DMS153 treated with DMSO at 0.1 percent for 48 hours (cell line): ENCODE measurements around the gene KRT84.

Experiments
- DNase-seq: peaks from one replicate; lab custom pipeline; 2025; ENCODE audit not compliant: unreplicated experiment; lab: John Stamatoyannopoulos, UW

KRT84 gene

DNA sequence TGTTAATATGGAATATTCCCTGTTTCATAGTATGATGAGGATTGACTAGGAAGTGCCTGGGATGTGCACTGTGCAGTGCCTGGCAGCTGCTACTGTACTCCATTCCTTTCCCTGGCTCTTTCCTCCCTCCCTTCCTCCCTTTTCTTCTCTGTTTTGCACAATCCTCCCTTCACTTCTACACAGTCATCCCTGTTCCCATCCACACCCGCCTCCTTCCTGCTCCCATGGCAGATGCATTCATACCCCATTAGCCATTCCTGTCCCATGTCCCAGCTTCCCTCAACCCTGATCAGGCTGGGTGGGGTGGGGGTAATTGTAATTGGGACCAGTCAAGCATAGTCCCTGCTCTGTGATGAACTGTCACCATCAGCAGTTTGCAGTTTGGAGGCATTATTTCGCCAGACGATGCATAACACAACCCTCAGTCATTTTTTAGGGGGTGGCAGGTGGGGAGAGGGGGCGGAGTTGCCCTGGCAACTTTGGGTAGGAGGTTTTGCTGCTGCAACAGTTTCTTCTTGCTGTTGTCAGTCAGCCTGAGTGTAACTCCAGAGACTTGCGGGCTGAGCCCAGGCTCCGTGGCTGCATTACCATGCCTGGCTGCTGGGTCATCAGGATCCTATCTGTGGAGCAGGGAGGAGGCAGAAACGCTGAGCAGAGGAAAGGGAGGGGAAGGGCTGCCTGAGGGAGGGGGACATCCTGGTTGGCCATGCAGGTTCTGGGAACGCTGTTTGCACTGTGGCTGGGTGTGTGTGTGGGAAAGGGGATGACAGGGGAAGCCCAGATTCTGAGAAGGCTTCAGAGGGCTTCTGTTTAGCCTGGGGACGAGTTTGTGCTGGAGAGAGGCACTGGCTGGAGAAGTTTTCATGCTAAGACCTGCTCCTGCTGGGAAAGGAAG is 4.1 kb upstream of the KRT84 start:
- no peak for DNase-seq

DNA sequence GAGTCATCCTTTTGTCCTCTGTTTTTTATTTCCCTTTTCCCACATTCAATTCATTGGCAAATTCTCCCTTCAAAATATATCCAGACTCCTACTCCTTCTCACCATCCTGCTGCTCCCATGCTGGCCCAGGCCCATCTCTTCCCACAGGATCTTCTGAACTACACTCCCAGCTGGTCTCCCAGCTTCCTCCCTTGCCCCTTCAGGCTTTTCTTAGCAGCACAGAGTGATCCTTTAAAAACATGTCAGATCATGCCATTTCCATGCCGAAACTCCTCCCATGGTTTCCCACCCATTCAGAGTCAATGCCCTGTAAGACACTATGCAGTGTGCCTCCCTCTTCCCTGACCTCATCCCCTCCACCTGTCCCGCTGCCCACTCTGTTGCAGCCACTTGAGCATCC is 2.4 kb upstream of the KRT84 start:
- DNase-seq = no peak

DNA sequence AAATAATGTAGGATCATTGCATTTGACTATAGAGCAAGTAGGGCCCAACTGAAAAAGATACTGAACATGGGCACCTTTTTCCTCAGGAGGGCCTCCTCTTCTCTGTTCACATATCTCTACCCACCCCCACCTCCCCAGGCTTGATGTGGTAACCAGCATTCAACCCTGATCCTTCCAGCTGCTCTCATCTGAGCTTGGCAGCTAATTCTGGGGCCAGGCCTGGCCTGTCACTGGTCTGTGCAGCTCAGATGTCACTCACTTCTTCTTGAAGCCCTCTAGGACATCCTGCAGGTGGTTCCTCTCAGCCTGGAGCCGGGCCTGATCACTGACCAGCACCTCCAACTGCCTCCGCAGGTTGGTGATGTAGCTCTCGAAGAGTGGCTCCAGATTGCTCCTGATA is 2.1 kb downstream of the KRT84 start:
- no peak for DNase-seq

DNA sequence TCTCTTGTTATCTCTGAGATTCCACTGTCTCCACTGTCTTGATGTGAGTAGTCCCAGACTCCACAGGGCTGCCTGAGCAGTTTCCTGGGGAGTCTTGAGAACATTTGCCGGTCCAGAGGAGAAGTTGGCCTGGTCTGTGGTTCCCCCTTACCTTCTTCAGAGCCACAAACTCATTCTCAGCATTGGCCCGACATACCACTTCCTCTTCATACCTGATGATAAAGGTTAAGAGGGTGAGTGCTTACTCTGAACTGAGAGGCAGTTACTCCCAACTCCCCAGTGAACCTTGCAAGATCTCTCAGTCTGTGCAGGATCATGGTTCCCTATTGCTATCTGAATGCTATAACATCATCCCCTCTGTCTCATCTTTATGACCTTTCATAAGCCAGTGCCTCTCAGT is 2.6 kb downstream of the KRT84 start:
- DNase-seq = no peak

DNA sequence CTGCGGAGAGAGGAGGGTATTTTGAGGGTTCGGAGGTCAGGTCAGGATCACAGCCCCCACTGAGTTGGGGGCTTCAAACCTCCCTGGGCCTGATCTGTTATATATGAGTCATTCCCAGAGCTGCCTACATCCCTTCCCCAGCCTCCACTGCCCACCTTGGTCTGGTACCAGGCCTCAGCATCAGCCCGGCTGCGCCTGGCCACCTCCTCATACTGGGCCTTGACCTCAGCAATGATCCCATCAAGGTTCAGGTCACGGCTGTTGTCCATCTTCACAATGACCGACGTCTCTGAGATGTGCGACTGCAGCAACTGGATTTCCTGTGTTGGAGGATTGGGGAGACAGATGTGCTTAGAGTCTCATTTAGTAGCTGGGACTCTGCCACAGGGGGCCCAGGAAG is 4.2 kb downstream of the KRT84 start:
- no peak for DNase-seq

DNA sequence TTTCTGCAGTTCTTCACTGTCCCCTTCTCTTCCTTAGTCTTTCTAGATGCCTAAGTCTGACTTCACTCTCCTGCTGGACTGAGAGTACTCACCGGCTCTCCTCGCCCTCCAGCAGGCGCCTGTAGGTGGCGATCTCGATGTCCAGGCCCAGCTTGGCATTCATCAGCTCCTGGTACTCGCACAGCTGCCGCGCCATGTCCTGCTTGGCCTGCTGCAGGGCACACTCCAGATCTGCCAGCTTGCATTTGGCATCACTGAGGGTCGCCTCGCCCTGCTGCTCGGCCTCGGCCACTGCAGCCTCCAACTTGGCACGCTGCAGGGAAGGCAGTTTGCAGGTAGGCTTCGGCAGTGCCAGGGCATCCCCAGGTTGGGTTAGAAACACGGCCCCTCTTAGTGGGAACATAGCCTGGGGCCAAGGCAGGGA is 5.2 kb downstream of the KRT84 start:
- DNase-seq = no peak

DNA sequence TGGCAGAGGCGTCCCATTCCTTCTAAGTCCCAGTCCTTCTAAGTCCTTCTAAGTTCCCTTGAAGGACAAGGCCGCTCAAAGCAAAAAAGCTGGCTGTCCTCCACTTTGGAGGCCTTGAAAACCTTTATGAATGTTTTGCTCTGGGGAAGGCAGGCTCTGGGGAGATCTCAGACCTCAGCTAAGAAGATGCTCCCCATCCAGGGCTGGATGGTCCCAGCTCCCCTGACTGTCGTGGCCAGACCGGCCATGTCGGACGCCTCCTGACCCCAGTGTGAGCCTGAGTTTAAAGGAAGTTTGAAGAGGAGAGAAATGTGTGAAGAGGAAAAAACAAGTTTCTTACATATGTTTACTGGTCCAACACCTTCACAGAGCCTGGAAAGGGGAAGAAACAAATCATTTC is 5.9 kb downstream of the KRT84 start:
- no peak for DNase-seq

DNA sequence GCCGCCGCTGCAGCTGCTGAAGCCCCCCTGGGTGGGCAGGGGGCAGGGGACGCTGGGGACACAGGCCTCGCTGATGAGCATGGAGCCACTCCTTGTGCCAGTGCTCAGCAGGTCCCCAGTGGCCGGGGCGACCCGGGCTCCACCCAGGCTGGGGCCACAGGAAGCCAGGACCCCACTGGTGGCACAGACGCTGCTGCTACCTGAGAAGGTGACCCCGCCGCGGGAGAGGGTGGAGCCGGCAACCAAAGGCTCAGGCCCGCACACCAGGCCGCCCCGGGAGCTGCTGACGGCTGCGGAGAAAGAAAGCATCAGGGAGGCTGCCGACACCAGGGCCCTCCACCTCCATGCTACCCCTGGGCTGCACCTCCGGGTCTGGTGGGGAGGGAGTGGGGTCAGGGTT is 7.4 kb downstream of the KRT84 start:
- DNase-seq = no peak

DNA sequence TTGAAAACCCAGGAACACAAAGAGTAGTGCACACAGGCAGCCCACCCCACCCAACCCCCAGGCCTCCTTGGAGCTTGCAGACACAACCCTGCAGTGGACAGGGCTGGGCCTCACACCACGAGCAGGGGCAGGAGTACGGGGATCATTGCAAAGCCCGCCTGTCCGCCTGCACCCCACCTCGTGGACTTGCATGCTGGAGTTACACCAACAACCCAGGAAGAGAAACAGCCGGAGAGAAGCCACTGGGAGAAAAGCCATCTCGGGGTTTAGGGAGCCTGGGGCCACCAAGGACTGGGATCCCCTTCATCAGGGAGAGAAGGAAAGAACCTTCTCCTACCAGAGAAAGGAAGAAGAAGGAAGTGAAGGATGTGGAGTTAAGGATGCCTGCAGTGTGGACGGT is 8.2 kb downstream of the KRT84 start:
- no peak for DNase-seq

DNA sequence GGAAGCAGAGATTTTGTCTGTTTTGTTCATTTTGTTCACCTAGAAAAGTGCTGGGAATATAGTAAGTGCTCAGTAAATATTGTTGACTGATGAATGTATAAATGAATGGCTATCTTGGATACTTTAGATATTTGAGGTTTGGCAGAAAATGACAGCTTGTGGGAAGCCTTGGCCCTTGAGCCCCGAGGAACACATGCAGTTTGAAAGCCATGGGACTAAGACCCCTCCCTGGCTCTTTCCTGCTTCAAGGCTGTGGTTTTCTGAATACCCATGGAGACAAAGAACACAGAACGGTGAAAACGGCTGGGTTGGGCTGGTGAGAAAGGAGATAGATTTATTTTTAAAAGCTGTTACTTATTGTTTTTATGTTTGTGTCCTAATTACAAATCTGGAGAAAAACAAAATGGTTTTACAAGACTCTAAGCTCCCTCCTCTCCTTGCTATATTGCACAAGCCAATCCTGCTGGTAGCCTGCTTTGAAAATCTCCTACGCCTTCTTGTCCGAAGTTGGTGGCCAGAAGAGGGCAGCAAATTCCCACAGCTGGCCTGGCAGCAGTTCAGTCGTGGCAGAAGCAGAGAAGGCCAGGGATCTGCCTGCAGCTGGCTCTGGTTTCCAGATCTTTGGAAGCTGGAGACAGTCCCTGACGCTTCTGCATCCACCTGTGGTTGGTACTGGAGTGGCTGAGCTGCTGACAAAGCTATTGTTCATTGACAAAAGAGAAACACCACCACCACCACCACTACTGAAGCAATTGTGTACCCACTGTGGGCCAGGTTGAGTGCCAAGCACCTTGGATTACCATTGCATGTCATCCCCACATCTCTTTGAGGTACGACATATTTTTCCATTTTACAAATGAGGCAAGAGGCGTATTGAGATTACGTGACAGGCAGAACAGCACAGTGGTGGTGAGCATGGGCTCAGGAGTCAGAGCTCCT is 13.0 kb downstream of the KRT84 start:
- peak; percentile 77 for DNase-seq

DNA sequence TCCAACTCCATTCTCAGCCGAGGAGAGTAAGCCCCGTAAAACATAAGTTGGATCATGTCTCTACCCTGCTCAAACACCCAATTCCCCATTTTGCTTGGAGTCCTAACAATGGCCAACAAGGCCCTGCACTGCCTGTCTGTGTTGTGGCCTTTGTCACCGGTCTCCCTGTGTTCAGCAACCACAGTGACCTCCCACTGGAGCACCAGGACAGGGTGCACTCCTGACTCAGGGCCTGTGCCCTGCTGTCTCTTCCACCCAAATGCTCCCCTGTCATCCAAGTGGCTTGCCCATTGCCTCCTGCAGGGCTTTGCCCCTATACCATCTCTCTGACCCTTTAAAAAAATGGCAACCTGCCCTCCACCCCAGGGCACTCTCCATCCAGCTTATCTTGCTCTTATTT is 13.7 kb downstream of the KRT84 start:
- DNase-seq = no peak

DNA sequence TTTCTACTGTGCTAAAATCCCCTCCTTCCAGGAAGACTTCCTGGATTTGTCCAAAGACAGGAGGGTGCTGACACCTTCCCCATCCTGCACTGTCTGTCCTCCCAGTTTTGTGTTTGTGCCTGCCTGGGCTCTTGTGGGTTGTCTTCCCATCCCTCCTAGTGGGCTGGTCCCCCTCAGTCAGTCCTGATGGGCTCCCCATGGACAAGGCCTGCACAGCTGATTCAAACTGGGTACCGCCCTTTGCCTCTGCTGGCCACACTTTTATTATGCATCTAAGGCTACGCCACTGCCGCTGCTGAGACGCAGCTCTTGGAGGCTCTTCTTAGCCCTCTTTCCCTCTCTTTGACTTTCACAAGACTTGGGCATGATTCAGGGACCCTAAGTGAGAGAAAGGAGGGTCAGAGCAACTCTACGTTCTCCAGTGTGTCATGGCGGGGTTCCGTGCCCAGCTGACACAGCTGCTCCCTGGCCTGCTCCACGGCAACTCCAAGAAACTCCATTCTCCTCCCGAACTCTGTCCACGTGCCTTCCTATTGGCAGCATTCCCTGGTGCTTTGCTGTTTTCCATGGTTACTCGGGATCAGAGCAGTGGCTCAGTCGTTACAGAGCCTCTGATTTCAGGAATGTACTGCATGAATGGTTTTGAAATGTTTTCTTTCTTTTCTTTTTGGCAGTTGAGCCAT is 14.4 kb downstream of the KRT84 start:
- no peak for DNase-seq

DNA sequence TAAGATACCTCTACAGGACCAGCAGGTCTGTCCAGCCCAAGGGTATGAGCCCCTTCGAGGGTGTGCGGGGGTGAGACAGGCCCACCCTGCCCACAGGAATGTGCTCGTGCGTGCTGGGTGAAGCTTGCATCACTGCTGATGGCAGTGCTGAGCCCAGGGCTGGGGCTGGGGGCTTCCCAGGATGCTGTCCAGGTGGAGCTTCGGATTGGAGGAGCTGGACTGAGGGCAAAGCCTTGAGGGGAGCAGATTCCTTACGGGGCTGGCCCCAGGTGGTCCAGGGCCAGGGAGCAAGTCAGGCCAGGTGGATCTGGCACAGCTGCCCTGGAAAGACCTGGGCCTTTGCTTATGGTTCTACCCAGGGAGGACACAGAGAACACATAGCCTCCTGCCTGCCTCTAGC is 15.6 kb downstream of the KRT84 start:
- DNase-seq = no peak

DNA sequence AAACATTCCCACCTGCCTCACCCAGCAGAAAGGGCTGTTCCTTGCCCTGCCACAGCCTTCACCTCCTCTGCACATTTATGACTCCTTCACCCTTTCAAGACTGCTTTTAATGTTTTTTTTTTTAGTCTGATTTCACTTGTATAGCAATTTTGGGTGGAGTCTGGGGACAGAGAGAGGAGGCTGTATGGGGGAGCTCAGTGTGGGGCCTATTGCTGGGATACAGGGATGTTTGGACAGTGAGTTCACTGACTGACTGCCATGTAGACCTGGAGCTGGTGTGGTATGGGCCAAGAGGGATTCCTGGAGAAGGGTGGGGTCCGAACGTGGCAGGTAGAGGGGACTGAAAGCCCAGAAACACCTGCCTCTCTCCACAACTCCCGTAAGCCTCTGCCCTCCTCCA is 16.2 kb downstream of the KRT84 start:
- DNase-seq = no peak

DNA sequence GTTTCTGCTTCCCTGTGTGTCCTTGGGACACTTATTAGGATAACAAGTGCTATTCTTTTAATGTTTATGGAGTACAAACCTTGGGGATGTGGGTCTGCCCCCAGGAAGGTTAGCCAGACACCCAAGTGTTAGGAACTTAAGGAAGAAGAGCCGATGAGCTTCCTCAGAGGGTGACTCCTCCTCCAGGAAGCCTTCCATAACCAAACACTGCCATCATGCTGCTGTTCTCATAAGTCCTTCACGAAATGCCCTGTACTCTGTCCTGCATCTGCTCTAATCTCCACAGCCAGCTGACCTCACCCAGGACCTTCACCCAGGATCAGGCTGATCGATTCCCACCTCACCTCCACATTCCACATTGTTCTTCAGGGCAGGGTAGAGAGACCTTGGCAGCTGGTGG is 16.9 kb downstream of the KRT84 start:
- no peak for DNase-seq

DNA sequence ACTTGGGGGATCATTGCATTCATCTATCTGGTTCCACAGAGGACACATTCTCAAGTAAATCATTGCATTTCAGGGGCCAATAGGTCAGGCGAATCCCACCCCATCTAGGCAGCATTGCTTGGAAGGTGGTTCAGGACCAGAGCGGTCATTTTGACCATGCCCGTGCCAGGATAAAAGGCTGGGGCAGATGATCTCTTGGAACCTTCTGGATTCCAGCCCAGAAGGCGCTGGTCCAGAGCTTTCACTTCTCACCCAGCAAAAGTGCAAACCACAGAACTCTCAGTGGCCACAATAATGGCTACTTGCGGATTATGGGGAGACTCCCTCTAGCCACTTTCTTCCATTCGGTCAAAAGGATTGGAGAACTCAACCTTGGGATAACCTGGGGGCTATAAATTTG is 17.6 kb downstream of the KRT84 start:
- no peak for DNase-seq

DNA sequence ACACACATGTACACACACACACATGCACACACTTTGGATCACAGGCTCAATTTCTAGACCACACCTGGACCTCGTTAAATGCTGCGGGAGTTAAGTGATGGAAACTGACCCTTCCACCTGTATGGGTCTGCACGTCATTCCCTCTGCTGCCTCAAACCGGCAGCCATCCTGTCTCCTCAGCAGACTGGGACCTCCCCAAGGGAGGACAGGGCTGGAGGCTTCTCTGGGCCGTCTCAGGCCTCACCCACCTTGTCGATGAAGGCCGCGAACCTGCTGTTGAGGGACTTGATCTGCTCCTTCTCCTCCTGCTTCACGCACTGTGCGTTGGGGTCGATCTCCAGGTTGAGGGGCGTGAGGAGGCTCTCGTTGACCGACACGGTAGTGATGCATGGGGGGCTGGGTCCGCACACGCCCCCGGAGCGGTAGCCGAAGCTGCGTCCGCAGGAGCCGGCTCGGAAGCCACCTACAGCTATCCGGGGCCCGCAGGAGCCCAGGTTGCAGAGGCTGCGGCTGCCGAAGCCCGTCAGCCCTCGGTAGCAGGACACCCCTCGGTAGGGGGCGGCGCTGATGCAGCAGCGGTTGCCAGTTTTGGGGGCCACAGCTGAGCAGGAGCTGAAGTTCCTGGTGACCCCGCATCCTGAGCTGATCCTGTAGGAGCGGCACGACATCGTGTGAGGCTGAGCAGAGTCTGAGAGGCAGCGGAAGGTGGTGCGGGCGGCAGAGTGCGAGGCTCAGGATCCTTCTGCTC is 18.5 kb downstream of the KRT84 start, which contains the start of gene KRT85:
TSS of gene KRT85 (minus strand) at position 744 of the 748 bp plus-strand sequence. CDS start at position 668, 76 bp downstream.
- no peak for DNase-seq

DNA sequence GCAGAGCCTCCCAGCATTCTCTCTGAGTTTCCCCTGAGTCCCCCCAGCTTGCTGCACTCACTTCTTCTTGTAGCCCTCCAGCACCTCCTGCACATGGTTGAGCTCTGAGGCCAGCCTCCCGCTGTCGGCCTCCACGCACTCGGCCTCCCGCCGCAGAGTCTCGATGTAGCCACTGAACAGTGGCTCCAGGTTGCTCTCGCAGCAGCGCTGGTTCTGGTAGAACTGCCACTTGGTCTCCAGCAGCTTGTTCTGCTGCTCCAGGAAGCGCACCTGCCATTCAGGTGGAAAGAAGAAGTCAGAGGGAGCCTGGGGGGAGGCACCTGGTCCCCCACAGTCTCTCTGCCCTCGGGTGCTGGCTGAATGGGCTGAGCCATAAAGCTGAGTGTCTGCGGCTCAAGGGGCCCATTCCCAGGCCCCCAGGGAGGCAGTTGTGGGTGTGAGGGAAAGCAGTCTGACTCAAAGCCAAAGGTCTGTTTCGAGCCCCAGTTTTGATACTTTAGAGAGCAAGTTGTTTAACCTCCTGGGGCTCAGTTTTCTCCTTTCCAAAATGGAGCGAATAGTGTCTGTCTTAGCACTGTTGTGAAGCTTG is 20.5 kb downstream of the KRT84 start:
- no peak for DNase-seq

DNA sequence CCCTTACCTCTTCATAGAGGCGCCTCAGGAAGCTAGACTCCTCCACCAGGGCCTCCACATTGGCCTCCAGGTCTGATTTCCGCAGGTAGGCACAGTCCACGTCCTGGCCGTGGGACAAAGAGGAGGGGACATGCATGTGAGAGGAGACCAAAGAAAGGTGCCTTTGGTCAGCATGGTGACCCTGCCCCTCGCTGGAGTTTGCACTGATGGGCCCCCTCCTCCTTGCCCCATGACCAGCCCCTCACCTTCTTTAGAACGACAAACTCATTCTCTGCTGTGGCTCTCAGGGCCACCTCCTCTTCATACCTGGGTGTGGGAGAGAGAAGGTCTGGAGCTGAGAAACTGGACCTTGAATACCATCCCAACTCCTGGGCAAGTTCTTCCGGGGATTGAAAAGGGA is 21.4 kb downstream of the KRT84 start:
- no peak for DNase-seq

DNA sequence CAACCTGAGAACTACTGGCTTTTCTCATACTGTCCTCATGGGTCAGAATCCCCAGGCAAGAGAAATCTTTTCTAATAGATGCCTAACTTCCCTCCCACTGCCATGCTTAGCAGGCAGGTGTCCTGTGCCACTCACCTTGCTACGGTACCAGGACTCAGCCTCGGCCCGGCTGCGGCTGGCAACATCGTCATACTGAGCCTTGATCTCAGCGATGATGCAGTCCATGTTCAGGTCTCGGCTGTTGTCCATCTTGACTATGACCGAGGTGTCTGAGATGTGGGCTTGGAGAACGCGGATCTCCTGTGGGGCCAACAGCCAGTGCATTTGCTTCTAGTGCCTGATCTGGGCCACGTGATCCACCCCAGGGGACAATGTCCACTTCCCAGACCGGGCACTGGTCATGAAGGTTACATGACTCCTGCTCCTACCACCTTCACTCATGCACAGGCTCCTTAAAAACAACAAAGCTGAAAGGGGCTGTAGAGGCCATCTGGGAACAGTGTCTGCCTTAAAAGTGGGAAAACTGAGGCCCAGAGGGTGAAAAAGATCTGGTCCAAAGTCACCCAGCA is 22.3 kb downstream of the KRT84 start:
- DNase-seq = no peak
